GM10248 (cell line): Measurements from ENCODE around the gene C20orf141.
"Not testable (repeated sequence)": the region's sequence is repeated elsewhere in the genome, so short reads cannot be mapped to it uniquely, and the experiment has no call there.

Experiments used
- CTCF ChIA-PET: fragments of 300-600 bp; sonication (Branson Sonifier 250); formaldehyde crosslinking; extraction: SDS; loops from one replicate; lab custom pipeline; 2021; ENCODE audit warnings: antibody characterized with exemption; lab: Yijun Ruan, JAX
- POLR2A ChIA-PET: fragments of 350-650 bp; sonication (Branson Sonifier 250); formaldehyde crosslinking; extraction: SDS; loops from one replicate; lab custom pipeline; 2020; ENCODE audit warnings: antibody characterized with exemption; lab: Yijun Ruan, JAX
- DNase-seq: peaks from one replicate; pipeline ENCODE4 v3.0.0; 2012; ENCODE audit errors: extremely low spot score
- TF ChIP-seq, protein P1 (sequence below): IDR thresholded peaks from 2 replicates; pipeline ENCODE4 v1.5.1; 2012; ENCODE audit warnings: mild to moderate bottlenecking, low read depth; ENCODE audit errors: extremely low read depth, missing control alignments, control extremely low read depth

Gene C20orf141

GRCh38 chr20:2814587-2815051 lies at the start of gene C20orf141:
Gene C20orf141 (plus strand): TSS chr20:2814987. CDS start chr20:2815185, 198 bp downstream.
- POLR2A ChIA-PET, result no interaction called here
- no peak for DNase-seq
- CTCF ChIA-PET, result no interaction called here
- TF ChIP-seq, protein P1, sequence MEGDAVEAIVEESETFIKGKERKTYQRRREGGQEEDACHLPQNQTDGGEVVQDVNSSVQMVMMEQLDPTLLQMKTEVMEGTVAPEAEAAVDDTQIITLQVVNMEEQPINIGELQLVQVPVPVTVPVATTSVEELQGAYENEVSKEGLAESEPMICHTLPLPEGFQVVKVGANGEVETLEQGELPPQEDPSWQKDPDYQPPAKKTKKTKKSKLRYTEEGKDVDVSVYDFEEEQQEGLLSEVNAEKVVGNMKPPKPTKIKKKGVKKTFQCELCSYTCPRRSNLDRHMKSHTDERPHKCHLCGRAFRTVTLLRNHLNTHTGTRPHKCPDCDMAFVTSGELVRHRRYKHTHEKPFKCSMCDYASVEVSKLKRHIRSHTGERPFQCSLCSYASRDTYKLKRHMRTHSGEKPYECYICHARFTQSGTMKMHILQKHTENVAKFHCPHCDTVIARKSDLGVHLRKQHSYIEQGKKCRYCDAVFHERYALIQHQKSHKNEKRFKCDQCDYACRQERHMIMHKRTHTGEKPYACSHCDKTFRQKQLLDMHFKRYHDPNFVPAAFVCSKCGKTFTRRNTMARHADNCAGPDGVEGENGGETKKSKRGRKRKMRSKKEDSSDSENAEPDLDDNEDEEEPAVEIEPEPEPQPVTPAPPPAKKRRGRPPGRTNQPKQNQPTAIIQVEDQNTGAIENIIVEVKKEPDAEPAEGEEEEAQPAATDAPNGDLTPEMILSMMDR, result no peak

- TF ChIP-seq, protein P1, result no peak
- DNase-seq, result no peak
- POLR2A ChIA-PET, result no interaction called here
- CTCF ChIA-PET, result interaction anchor here (1.5 to 1.7 kb wide), 2 partner anchors 15 to 39 kb away, joined by 3 to 7 read pairs; no protein-coding TSS in a partner anchor
Observed at GRCh38 chr20:2767768-2768631, 46.8 kb upstream of the C20orf141 start.

DNA sequence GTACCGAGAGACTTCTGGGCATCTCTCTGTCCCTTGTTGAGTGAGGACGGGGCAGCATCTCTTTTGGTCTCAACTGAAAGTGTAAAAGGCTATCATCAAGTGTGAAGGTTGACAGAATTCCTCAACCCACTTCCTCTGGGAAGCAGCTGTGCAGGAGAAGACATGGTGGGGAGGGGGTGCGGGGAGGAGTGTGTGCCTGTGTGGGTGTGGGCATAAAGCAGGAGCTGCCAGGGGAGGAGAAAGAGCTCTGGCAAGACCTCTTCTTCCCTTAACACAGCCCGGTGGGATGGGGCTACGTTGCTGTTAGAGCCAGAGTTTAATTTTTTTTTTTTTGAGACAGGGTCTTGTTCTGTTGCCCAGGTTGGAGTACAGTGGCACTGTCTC lies 46.2 kb upstream of the C20orf141 start:
- TF ChIP-seq, protein P1, result no peak
- CTCF ChIA-PET, result no interaction called here
- POLR2A ChIA-PET, result no interaction called here
- DNase-seq, result no peak

- POLR2A ChIA-PET, CTCF ChIA-PET, DNase-seq: not testable (repeated sequence)
Observed at GRCh38 chr20:2770091-2770490, 44.7 kb upstream of the C20orf141 start.

GRCh38 chr20:2771631-2772080 lies 43.1 kb upstream of the C20orf141 start:
- no peak for DNase-seq
- ChIA-PET CTCF (no interaction called here), POLR2A (no interaction called here)
- TF ChIP-seq, protein P1, result no peak

DNA sequence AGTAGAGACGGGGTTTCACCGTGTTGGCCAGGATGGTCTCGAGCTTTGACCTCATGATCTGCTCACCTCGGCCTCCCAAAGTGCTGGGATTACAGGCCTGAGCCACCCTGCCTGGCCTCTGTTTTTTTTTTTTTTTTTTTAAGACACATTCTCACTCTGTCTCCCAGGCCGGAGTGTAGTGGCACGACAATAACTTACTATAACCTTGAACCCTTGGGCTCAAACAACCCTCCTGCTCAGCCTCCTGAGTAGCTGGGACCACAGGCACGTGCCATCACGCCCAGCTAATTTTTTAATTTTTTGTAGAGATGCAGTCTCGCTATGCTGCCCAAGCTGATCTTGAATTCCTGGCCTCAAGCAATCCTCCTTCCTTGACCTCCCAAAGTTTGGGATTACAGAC lies 41.0 kb upstream of the C20orf141 start:
- TF ChIP-seq, protein P1, result no peak
- ChIA-PET CTCF (interaction anchor here (1.2 to 1.7 kb wide), 3 partner anchors 11 to 29 kb away, joined by 3 to 4 read pairs (median 3); no protein-coding TSS in a partner anchor), POLR2A (no interaction called here)
- DNase-seq, result no peak

GRCh38 chr20:2775139-2775538 lies 39.6 kb upstream of the C20orf141 start:
- CTCF ChIA-PET, result interaction anchor here (1.4 kb wide), 1 partner anchor 22 kb away, joined by 3 read pairs; no protein-coding TSS in a partner anchor
- DNase-seq, result no peak
- TF ChIP-seq, protein P1, result no peak
- POLR2A ChIA-PET, result no interaction called here
